CD4-positive, alpha-beta T cell treated with Interleukin-2 at 100 ng/mL for 4 hours (primary cell): Measurements from ENCODE around the gene HLA-DPB1.
A peak's percentile ranks its signal among the peaks of the same experiment; 100 is the strongest.

Experiments
- DNase-seq: peaks from one replicate; pipeline ENCODE4 v3.0.0-alpha.2; 2020; ENCODE audit warnings: low spot score

The HLA-DPB1 gene

DNA sequence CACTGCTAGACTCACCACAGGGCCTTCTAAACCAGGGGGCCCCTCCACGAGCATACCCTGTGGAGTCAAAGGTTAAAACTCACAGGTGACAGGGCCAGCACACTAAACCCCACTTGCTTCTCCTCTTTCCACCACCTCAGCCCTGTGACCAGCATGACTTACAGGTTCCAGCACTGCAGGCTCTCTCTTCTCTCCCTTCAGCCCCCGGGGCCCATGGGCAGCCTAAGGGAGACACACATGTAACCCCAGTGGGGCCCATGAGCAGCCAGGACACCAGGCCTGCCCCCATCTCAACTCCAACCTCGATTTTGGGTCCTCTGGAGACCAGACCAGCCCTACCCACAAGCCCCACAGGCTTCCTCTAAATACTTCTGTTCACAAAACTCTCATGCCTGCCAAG is 28.0 kb downstream of the HLA-DPB1 start:
- no peak for DNase-seq

DNA sequence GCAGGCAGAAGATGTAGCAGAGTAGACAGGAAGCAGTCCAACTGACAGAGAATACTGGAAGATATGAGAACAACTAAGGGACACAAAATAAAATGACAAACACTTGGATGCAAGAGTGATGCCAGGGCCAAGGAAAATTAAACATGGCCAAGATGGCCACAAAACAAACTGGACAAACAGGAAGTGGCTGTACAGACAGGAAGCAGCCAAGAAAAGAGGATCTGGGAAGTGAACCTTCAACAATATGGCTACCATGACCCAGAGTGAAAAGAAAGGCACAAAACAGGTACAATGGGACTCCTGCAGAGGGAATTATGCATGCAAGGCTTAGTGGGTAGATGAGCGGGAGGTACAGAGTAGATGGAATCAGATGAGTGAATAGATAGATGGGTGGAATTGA is 29.1 kb downstream of the HLA-DPB1 start:
- no peak for DNase-seq

DNA sequence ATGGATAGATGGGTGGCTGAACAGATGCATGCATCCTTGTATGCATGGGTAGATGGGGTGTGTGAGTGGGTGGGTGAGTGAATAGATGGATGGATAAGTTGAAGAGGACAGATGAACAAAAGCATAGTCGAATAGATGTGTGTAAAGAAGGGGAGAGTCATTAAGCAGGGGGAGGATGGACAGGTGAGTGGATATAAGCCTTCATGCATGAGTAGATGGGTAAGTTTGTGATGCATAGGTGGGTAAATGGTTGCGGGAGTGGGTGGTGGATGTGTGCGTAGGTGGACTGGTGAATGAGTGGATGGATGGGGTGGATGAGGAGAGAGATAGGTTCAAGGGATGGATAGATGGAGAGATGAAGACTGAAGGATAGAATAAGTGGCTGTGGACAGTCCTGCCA is 29.6 kb downstream of the HLA-DPB1 start:
- no peak for DNase-seq

DNA sequence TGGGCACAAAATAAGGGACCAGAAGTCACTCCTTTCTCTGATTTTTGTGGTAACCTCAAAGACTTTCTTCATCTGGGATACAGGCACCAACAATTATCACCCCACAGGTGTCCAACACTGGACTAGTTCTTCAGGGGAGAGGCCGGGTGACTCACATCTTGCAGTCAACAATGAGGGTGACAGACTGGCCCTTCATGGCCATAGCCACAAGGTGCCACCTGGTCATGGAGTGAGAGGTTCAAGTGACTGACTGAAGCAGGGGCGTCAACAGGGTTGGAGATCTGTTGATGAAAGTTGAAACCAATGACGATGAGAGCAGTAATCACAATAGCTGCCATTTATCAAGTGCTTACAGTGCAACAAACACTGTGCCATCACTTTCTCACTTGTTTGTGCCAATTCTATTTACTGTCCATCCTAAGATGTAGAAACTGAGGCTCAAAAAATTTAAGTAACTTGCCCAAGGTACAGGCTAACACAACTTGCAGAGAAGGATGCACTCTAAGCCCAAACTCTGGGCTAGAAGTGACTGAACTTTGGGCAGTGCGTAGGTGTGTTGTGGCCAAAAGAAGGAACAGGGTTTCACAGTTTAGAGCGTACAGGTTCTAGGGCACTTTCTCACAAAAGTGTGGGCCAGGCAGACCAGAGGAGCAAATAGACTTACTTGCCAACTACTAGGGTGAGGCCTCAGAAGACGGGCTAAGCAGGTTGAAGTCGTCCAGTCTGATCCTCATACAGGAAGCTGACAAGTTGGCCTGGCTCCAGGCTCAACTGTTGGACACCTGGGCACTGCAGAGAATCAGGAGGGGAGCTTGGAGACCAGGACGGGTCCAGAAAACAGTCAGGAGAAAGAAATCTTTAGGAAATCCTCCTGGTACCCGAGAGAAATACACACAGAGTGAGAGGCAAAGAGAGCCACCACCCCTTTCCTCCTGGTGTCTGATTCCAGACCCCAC is 30.4 kb downstream of the HLA-DPB1 start:
- no peak for DNase-seq

DNA sequence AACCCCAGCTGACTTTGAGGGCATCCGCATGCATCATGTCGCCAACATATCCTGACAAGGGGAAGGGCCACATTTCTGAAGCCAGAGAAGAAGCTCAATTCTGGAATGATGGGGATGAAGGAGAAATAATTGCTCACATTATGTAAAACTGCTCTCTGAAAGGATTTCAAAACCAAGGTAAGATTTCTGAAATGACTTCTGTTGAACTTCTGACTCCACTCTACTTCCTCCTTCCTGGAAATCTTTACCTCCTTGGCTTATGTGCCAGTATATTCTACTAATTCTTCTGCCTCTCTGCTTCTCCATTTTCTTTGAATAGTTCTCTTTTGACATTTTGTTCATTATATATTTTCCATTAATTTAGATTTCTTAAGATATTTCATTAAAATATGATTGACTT is 31.9 kb downstream of the HLA-DPB1 start:
- DNase-seq, result no peak

DNA sequence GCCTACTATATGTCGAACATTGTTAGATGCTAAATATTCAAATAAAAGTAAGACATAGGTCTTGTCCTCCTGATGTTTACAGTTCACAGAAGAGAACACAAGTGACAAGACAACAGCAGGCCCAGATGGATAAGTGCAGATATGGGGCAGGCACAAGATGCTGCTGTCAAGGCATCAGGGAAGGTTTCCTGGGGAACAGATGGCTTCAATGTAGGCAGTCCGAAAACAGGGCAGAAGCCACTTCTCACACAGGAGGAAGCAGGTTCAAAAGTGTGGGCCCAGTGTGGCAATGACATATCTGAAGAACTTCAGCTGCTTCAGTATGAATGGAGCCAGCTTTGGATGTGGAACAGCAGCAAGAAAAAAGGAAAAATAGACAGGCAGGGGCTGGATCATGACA is 32.5 kb downstream of the HLA-DPB1 start:
- no peak for DNase-seq

DNA sequence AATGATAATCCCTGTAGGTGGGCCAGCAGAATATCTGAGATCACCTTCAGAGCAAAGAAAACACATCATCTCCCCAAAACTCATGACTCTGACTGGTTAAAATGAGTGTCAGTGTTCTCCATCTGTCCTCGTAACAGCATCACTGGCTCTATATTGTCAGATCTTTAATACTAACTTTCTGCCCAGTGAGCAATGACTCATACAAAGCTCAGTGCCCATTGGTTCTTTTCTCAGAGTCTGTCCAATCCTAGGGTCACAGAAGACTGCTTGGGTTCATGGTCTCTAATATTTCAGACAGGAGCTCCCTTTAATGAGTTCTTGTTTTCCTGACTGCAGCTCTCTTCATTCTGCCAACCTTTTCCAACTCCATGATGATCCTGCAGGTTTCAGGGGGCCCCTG is 36.4 kb downstream of the HLA-DPB1 start:
- peak; percentile 65 for DNase-seq

DNA sequence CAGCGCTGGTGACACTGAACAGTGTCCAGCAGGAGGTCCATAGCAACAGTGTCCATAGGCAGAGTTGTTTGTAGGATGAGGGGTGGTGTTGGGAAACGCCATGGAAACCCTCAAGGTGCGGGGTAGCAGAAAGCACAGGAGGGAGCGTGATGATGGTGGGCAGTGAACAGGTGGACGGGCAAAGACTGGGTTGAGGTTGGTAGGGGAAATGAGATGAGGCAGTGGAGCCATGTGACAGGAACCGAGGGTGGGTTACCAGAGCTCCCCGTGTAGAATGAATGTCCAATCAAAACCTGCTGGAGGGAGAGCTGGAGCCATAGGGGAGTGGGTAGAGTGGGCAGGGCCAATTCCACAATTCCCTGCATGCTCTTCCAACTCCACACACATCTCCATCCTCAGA is 38.0 kb downstream of the HLA-DPB1 start:
- DNase-seq, result no peak

DNA sequence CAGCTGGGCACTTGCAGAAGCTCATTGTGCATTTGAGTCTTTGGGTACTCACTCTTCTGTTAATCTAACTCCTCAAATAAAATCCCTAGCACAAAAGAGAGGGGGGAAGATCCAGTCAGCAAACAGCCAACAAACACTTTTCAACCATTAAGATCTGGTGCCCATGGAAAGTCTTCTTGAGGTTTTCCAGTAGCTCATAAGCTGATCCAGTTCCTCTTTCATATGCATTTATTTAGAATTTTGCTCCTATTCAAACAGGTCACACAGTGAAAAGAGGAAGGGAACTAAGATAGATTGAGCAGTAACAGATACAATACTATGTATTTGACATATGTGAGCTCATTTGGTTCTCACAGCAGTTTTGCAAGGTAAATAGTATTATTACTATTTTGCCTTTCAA is 38.6 kb downstream of the HLA-DPB1 start:
- DNase-seq, result no peak

DNA sequence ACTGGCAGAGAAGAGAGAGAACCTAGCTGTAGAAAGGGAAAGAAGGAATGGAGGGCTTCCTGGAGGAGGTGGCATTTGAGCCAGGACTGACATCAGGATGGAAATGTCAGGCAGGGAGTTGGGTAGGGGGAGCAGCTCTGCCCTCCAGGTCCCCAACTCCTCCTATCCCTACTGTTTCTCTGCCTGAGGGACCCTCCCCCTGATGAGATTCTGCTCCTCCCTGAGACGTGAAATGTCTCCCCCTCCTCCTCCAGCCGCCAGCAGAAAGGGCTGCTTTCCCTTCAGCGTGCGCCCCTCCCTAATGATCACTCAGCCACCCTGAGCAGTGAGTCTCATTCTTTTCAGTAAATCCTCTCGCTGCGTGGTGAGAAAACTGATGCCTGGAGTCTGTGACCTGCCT is 40.6 kb downstream of the HLA-DPB1 start:
- DNase-seq, result no peak

DNA sequence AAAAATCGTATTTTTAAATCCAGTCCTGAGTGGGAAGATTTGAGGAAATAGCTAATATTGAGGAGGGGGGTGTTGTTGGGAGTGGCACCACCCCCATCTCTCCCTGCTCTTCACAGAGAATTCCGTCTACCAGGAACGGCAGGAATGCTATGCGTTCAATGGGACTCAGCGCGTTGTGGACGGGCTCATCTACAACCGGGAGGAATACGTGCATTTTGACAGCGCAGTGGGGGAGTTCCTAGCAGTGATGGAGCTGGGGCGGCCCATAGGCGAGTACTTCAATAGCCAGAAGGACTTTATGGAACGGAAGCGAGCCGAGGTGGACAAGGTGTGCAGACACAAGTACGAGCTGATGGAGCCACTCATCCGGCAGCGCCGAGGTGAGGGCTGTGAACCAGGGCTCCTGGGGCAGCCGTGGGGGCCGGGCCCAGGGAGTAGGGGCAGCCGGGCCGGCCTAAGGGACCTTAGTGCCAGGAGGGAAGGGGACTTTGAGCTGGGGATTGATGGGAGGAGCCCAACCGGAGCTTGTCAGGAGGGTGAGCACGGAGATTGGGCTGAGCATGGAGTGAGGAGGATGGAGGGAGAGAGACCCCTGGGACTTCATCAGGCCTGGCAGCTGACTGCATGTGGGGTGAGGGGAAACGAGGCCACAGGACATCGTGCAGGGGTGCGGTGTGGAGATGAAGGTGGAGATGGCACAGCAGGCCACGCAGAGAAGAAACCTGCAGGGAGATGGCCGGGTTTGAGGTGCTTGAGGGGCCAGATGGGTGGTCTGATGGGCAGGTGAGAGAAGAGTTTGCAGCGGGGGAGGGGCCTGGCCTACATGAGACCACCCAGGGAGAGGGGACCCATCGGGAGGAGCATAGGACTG is 41.3 kb downstream of the HLA-DPB1 start:
- no peak for DNase-seq

DNA sequence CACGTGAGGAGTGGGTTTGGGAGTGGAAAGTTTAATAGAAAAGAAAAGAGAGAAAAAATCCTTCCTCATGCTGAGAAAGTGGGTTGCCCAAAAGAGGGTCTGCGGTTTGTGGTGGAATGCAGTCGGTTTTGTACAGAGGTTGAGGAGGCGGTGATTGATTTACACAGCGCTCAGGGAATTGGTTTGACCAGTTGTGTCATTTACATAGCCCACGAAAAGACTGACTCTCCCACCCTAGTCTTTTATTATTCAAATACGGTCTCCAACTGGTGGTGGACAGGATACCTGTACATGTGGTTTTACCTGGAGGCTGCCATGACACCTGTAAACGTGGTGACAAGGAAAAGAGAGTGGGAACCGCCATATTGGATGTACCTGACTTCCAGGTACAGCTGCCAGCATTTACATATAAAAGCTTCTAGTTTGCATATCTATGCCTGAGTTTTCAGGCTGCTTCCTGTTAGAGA is 42.1 kb downstream of the HLA-DPB1 start:
- no peak for DNase-seq

DNA sequence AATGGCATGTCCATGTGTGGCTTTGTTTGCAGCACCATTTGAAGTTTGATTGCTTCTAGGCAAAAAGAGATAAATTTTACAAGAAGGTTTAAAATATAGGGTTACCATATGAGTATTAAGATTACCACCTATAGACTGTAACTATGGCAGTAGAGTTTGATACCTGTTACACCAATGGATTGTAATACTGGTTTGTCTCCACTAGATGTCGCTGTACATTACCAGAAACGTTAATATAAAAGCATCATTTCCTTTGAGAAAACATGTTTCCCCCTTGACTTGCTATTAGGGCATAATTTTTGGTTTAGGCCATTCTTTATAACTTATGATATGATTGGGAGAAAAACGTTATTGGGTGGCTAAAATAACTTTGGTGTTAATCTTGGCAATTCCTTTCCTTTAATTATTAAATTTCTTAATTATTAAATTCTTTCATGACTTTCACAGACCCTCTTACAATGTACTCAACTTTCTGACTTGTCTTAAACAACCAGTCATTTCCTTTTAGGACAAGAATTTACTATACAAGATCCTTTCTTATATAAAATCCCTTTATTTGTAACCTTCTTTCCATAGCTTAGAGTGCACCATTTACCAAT is 42.8 kb downstream of the HLA-DPB1 start:
- peak; percentile 82 for DNase-seq

DNA sequence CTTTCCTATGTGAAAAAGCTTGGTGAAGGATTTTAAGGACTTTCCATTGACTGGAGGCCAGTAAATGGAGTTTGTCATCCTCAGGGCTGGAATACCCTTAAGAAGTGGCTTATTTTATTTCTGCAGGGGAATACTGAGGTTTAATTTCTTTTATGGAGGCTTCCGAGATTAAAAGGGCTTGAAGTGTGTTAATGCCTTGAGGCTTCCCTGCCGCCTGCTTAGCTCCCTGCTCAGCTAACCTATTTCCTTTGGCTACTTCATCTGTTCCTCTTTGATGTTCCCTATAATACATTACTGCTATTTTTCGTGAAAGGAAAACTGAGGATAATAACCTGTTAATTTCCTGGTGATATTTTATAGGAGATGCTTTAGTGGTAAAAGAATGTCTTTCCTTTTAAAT is 44.2 kb downstream of the HLA-DPB1 start:
- DNase-seq, result no peak

DNA sequence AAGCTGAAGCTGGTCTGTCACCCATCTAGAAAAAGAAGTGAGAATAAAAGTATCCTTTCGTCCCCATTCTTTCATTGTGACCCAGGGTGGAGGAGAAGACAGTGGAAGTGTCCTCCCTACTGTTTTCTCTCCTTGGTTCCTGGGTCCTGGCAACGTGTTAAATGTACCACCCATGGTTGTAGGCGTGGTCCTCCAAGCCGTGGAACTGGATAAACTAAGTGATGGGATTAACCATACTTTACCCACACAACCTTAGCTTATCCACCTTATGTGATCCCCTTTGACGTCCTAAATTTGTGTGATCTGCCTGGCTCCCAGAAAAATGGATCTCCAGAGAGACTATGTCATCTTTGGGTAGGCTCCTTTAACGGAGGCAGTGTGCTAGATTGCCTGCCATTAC is 47.4 kb downstream of the HLA-DPB1 start:
- DNase-seq, result no peak

DNA sequence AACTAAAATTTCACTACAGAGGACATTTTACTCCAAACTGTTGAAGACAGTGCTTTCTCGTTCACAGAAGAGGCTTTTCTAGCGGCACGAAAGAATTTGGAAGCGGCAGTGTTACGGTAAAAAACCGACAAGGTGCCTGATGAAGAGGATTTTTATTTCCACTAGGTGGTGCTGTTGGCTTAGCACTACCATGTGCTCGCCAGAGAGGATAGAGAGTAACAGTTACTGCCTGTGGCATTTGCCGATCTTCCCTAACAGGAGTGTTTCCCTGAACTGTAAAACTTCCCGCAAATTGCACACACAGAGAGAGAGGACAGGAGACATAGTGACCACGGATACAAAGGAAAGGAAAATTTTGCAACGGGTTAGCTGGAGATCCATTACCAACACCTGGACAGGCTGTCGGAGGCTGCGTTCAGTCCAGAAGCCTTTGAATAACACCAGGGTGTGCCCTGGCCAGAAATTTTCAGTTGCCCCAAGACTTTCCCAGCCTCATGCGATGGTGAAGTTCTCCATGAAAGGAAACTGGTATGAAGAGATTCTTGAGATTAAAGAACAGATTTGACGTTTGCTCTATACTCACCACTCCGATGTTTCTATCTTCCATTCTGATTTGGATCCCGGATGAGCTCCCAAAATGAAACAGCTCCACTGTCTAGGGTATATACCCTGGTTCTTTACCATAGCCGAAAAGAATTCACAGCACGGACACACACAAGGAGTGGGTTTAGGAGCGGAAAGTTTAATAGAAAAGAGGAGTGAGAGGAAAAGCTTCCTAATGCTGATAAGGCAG is 48.1 kb downstream of the HLA-DPB1 start:
- DNase-seq, result peak; percentile 32

DNA sequence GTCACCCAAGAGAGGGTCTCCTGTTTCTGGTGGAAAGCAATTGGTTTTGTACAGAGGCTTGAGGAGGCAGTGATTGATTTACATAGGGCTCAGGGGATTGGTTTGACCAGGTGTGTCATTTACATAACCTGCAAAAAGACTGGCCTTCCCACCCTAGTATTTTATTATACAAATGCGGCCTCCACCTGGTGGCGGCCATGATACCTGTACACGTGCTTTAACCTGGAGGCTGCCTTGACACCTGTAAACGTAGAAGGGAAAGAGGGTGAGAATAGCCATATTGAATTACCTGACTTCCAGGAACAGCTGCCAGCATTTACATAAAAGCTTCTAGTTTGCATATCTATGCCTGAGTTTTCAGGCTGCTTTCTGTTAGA is 48.7 kb downstream of the HLA-DPB1 start:
- no peak for DNase-seq

DNA sequence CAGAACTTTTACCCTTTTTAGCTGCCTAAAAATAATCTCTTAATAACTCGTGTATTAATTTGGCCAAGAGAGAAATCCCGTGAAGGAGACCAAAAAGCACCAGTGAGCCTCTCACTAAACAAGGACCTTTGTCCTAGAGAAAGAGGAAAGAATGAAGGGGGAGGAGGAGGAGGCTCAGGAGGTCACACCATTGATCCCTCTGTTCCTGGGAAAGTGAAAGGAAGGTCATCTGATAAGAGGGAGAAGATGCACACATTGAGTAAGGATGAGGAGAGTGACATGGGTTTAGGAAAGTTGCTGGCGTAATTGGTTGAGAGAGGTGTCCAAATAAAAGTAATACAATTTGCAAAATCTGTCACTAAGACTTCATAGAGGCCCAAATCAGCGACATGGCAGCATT is 49.2 kb downstream of the HLA-DPB1 start:
- no peak for DNase-seq

DNA sequence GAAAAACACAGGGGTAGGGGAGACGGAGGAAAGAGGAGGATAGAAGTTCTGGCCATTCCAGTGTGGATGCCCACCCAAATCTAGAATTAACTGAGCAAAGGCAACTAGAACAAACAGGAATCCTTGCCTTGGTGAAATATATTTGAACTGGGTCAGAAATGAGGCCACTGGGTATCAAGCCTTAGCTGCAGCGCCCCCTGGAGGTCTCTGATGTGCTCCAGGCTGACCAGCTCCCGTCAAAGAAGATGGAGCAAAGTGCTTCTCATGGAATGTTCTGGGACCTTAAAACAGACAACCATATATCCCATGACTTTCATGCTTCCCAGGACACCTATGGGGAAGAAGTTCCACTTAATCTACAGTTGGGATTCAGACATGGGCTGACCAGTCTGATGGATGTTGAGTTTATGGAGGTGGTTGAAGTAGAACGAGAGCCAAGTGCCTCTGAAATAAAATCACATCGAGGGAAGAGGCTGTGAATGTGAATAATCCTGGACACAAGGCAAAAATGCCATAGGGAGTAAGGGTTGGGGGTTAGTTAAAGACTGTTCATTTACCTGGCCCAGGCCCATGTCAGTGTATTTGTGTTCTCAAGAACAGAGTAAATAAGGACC is 50.4 kb downstream of the HLA-DPB1 start:
- peak; percentile 53 for DNase-seq

DNA sequence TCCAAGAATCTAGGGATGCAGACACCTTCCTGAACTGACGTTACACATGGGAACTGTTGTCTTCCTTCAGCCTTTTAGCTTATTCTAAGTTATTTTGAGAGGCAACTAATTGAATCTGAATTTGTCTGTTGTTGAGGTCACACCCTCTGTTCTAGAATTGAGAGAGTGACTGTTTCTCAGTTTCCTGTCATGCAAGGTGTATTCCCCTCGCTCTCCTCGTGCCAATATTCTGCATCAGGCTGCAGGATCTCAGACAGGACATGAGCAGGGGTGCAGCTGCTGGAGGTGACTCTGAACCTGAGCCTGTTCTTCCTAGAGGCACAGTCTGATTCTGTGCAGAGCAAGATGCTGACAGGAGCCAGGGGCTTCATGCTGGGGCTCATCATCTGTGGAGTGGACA is 52.5 kb downstream of the HLA-DPB1 start:
- no peak for DNase-seq

DNA sequence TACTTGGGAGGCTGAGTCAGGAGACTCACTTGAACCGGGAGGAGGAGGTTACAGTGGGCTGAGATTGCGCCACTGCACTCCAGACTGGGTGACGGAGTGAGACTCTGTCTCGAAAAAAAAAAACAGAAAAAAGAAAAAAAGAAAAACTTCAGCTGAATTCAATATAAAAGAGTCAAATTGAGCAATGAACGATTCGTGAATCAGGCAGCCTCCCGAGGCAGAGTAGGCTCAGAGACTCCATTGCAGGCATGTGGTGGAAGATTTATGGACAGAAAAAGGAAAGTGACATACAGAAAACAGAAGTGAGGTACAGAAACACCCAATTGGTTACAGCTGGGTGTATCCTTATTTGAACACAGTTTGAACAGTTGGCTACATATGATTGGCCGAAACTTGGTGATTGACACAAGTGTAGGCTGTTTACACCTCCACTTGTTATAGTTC is 56.3 kb downstream of the HLA-DPB1 start:
- no peak for DNase-seq
